Sigmoid colon (tissue), 7 donors: ENCODE measurements around the gene ZNF578. TPM values are rescaled to one million over a fixed set of nuclear protein-coding genes. Genes with fewer than 3 reads are reported as not detected.

Experiments
- polyA plus RNA-seq, 3 donors: library from polyadenylated mRNA; stranded (reverse); fragments of 200-250 nt; gene quantifications; one replicate each; pipeline ENCODE4 v1.2.3, GENCODE V29; 2013
- total RNA-seq, 4 donors: library from RNA; depleted of rRNA; stranded (reverse); fragments of >200 nt; gene quantifications; one replicate each; pipeline ENCODE4 v1.1.0, GENCODE V29; 2016
- donor health status: healthy with polysubstance abuse.
- donor health status: Bipolar disorder and iron deficiency.
- donor health status: healthy.

The ZNF578 gene
- total and polyA plus RNA-seq, 7 donors = 1.1 to 2.5 (median 2.3) TPM; not detected in 2

Other genes starting within 250 kb of the ZNF578 start
- 10 to 100 TPM in 2 of 4 donors, 1 to 10 TPM in 2; 5.5 to 11.0 (median 9.9) TPM for gene ZNF766, start 184.0 kb upstream of the ZNF578 start, total RNA-seq
- gene ZNF766, start 184.0 kb upstream of the ZNF578 start, polyA plus RNA-seq = 1 to 10 TPM; 2.8 to 5.7 (median 3.0) TPM
- 10 to 100 TPM in 1 of 4 donors, 1 to 10 TPM in 3; 7.5 to 11.2 (median 8.1) TPM for gene ZNF480, start 156.4 kb upstream of the ZNF578 start, total RNA-seq
- gene ZNF480, start 156.4 kb upstream of the ZNF578 start, polyA plus RNA-seq = 1 to 10 TPM; 3.5 to 6.0 (median 4.2) TPM
- gene ZNF610, start 117.3 kb upstream of the ZNF578 start, total RNA-seq = 1 to 10 TPM; 2.0 to 3.2 (median 2.5) TPM
- gene ZNF610, start 117.3 kb upstream of the ZNF578 start, polyA plus RNA-seq = 1 to 10 TPM in 1 of 3 donors, under 1 TPM in 1, not detected in 1; 0.90 to 1.8 TPM
- 10 to 100 TPM; 21.6 to 24.8 (median 23.0) TPM for gene ZNF880, start 83.6 kb upstream of the ZNF578 start, total RNA-seq
- gene ZNF880, start 83.6 kb upstream of the ZNF578 start, polyA plus RNA-seq = 10 to 100 TPM in 2 of 3 donors, 1 to 10 TPM in 1; 6.0 to 13.8 (median 12.0) TPM
- gene ZNF528, start 55.7 kb upstream of the ZNF578 start, total RNA-seq = 10 to 100 TPM; 15.5 to 27.4 (median 20.2) TPM
- gene ZNF528, start 55.7 kb upstream of the ZNF578 start, polyA plus RNA-seq = 10 to 100 TPM in 1 of 3 donors, 1 to 10 TPM in 2; 1.8 to 10.5 (median 9.6) TPM
- gene ZNF534, start 24.4 kb upstream of the ZNF578 start, total RNA-seq = under 1 TPM in 2 of 4 donors, not detected in 2; 0.36 to 0.49 TPM
- under 1 TPM in 1 of 3 donors, not detected in 2; 0.09 TPM for gene ZNF534, start 24.4 kb upstream of the ZNF578 start, polyA plus RNA-seq
- gene ZNF808, start 74.1 kb downstream of the ZNF578 start, total RNA-seq = 10 to 100 TPM; 13.0 to 26.6 (median 18.7) TPM
- gene ZNF808, start 74.1 kb downstream of the ZNF578 start, polyA plus RNA-seq = 1 to 10 TPM; 1.8 to 7.5 (median 3.5) TPM
- gene ZNF701, start 116.7 kb downstream of the ZNF578 start, total RNA-seq = 10 to 100 TPM; 12.4 to 22.4 (median 14.8) TPM
- gene ZNF701, start 116.7 kb downstream of the ZNF578 start, polyA plus RNA-seq = 10 to 100 TPM in 1 of 3 donors, 1 to 10 TPM in 2; 4.8 to 11.9 (median 5.5) TPM
- gene ZNF83, start 184.8 kb downstream of the ZNF578 start, total RNA-seq = 10 to 100 TPM; 49.2 to 96.7 (median 55.9) TPM
- 10 to 100 TPM in 2 of 3 donors, 1 to 10 TPM in 1; 5.8 to 20.5 (median 10.2) TPM for gene ZNF83, start 184.8 kb downstream of the ZNF578 start, polyA plus RNA-seq